Measurements from ENCODE around the gene AFMID.
A peak's percentile ranks its signal among the peaks of the same experiment; 100 is the strongest.

AFMID gene

GRCh38 chr17:78180083-78180482 lies 7.1 kb upstream of the AFMID start:
- TF ChIP-seq POLR2A (IDR thresholded peaks at IDR 0.05; ENCODE audit: low read depth, low read length) = no peak
- DNase-seq (ENCODE audit: insufficient read length, low spot score) = no peak
- FAIRE-seq = no peak

GRCh38 chr17:78180508-78180907 lies 6.7 kb upstream of the AFMID start:
- DNase-seq (ENCODE audit: insufficient read length, low spot score) (no peak), FAIRE-seq (no peak)
- no peak for TF ChIP-seq POLR2A (IDR thresholded peaks at IDR 0.05; ENCODE audit: low read depth, low read length)

GRCh38 chr17:78182504-78182903 lies 4.7 kb upstream of the AFMID start:
- TF ChIP-seq POLR2A (IDR thresholded peaks at IDR 0.05; ENCODE audit: low read depth, low read length) = no peak
- FAIRE-seq = no peak
- no peak for DNase-seq (ENCODE audit: insufficient read length, low spot score)

- FAIRE-seq (no peak), DNase-seq (ENCODE audit: insufficient read length, low spot score) (no peak)
- TF ChIP-seq POLR2A (IDR thresholded peaks at IDR 0.05; ENCODE audit: low read depth, low read length) = no peak
Measured at GRCh38 chr17:78183916-78184315, 3.2 kb upstream of the AFMID start.

- DNase-seq (ENCODE audit: insufficient read length, low spot score) = no peak
- no peak for TF ChIP-seq POLR2A (IDR thresholded peaks at IDR 0.05; ENCODE audit: low read depth, low read length)
Measured at GRCh38 chr17:78184351-78184750, 2.8 kb upstream of the AFMID start.

GRCh38 chr17:78184868-78185267 lies 2.3 kb upstream of the AFMID start:
- no peak for TF ChIP-seq POLR2A (IDR thresholded peaks at IDR 0.05; ENCODE audit: low read depth, low read length)
- FAIRE-seq (no peak), DNase-seq (ENCODE audit: insufficient read length, low spot score) (no peak)

More at GRCh38 chr17:78184351-78184750, 2.8 kb upstream of the AFMID start:
- no peak for FAIRE-seq

- no peak for FAIRE-seq
- DNase-seq (ENCODE audit: insufficient read length, low spot score) = peak; percentile 82
- no peak for TF ChIP-seq POLR2A (IDR thresholded peaks at IDR 0.05; ENCODE audit: low read depth, low read length)
Measured at GRCh38 chr17:78185981-78186691, 1.0 kb upstream of the AFMID start.

GRCh38 chr17:78196716-78197115 lies 9.6 kb downstream of the AFMID start:
- DNase-seq (ENCODE audit: insufficient read length, low spot score) (no peak), FAIRE-seq (no peak)

GRCh38 chr17:78197147-78197832 lies 10.1 kb downstream of the AFMID start:
- FAIRE-seq (no peak), DNase-seq (ENCODE audit: insufficient read length, low spot score) (peak; percentile 39)
- no peak for TF ChIP-seq POLR2A (IDR thresholded peaks at IDR 0.05; ENCODE audit: low read depth, low read length)

More at GRCh38 chr17:78196716-78197115, 9.6 kb downstream of the AFMID start:
- no peak for TF ChIP-seq POLR2A (IDR thresholded peaks at IDR 0.05; ENCODE audit: low read depth, low read length)

GRCh38 chr17:78200451-78200850 lies 13.3 kb downstream of the AFMID start:
- no peak for DNase-seq (ENCODE audit: insufficient read length, low spot score)
- no peak for FAIRE-seq
- TF ChIP-seq POLR2A (IDR thresholded peaks at IDR 0.05; ENCODE audit: low read depth, low read length) = no peak

GRCh38 chr17:78202666-78203065 lies 15.5 kb downstream of the AFMID start:
- no peak for FAIRE-seq
- no peak for TF ChIP-seq POLR2A (IDR thresholded peaks at IDR 0.05; ENCODE audit: low read depth, low read length)
- no peak for DNase-seq (ENCODE audit: insufficient read length, low spot score)

- TF ChIP-seq POLR2A (IDR thresholded peaks at IDR 0.05; ENCODE audit: low read depth, low read length) = no peak
- FAIRE-seq = no peak
- no peak for DNase-seq (ENCODE audit: insufficient read length, low spot score)
Measured at GRCh38 chr17:78204387-78205123, 17.4 kb downstream of the AFMID start.

GRCh38 chr17:78205124-78205775 lies 18.1 kb downstream of the AFMID start:
- no peak for TF ChIP-seq POLR2A (IDR thresholded peaks at IDR 0.05; ENCODE audit: low read depth, low read length)
- FAIRE-seq (no peak), DNase-seq (ENCODE audit: insufficient read length, low spot score) (no peak)

- DNase-seq (ENCODE audit: insufficient read length, low spot score) (no peak), FAIRE-seq (no peak)
- TF ChIP-seq POLR2A (IDR thresholded peaks at IDR 0.05; ENCODE audit: low read depth, low read length) = no peak
Measured at GRCh38 chr17:78206298-78206697, 19.1 kb downstream of the AFMID start.
